Lung microvascular endothelial cell (primary cell): Measurements from ENCODE around the gene KRT78. TPM values are rescaled to one million over a fixed set of nuclear protein-coding genes. Genes with fewer than 3 reads are reported as not detected.

Experiments used
- DNase-seq, 2 donors: peaks; one replicate each; pipeline versions ENCODE4 v3.0.0 to v3.0.0-alpha.2; 2010; ENCODE audit warnings: low read depth in 2 of 2
- total RNA-seq: library from RNA; depleted of rRNA; stranded (reverse); fragments of >200 nt; gene quantifications from 2 replicates; pipeline ENCODE4 v1.2.1, GENCODE V29; 2014

KRT78 gene
- total RNA-seq, 1 donor from 2014 or later = not detected

- no peak for DNase-seq
Measured at GRCh38 chr12:52839436-52840105, 9.2 kb downstream of the KRT78 start.

- no peak for DNase-seq
Measured at GRCh38 chr12:52838609-52839435, 10.0 kb downstream of the KRT78 start.

GRCh38 chr12:52837781-52838608 is 10.8 kb downstream of the KRT78 start:
- peak in 1 of 2 donors; percentile 54 for DNase-seq

GRCh38 chr12:52837413-52837741 is 11.4 kb downstream of the KRT78 start:
- DNase-seq = peak; percentile 13 to 92

GRCh38 chr12:52836491-52837412 is 12.0 kb downstream of the KRT78 start:
- DNase-seq = no peak

GRCh38 chr12:52836042-52836466 is 12.7 kb downstream of the KRT78 start:
- DNase-seq = peak; percentile 14 to 89

GRCh38 chr12:52835271-52836041 is 13.3 kb downstream of the KRT78 start:
- DNase-seq = no peak

GRCh38 chr12:52834727-52835001 is 14.1 kb downstream of the KRT78 start:
- no peak for DNase-seq

GRCh38 chr12:52833922-52834726 is 14.7 kb downstream of the KRT78 start, which contains the start of gene KRT79:
KRT79 (minus strand) TSS chr12:52834311; CDS start chr12:52834260, 51 bp downstream.
- no peak for DNase-seq

- no peak for DNase-seq
Measured at GRCh38 chr12:52832985-52833905, 15.5 kb downstream of the KRT78 start.

- no peak for DNase-seq
Measured at GRCh38 chr12:52832451-52832850, 16.3 kb downstream of the KRT78 start.

- no peak for DNase-seq
Measured at GRCh38 chr12:52831251-52831650, 17.5 kb downstream of the KRT78 start.

- DNase-seq = no peak
Measured at GRCh38 chr12:52829986-52830770, 18.6 kb downstream of the KRT78 start.

- no peak for DNase-seq
Measured at GRCh38 chr12:52828591-52829021, 20.2 kb downstream of the KRT78 start.

GRCh38 chr12:52828156-52828555 is 20.6 kb downstream of the KRT78 start:
- no peak for DNase-seq

GRCh38 chr12:52827499-52828090 is 21.2 kb downstream of the KRT78 start:
- DNase-seq = no peak
